GM21367 (cell line): ENCODE data around the gene FERMT2.

Experiments
- ATAC-seq: cut with Tn5 transposase; IDR thresholded peaks from one replicate; pipeline ENCODE4 v1.9.1; 2021; ENCODE audit not compliant: unreplicated experiment

Gene FERMT2, protein sequence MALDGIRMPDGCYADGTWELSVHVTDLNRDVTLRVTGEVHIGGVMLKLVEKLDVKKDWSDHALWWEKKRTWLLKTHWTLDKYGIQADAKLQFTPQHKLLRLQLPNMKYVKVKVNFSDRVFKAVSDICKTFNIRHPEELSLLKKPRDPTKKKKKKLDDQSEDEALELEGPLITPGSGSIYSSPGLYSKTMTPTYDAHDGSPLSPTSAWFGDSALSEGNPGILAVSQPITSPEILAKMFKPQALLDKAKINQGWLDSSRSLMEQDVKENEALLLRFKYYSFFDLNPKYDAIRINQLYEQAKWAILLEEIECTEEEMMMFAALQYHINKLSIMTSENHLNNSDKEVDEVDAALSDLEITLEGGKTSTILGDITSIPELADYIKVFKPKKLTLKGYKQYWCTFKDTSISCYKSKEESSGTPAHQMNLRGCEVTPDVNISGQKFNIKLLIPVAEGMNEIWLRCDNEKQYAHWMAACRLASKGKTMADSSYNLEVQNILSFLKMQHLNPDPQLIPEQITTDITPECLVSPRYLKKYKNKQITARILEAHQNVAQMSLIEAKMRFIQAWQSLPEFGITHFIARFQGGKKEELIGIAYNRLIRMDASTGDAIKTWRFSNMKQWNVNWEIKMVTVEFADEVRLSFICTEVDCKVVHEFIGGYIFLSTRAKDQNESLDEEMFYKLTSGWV

DNA sequence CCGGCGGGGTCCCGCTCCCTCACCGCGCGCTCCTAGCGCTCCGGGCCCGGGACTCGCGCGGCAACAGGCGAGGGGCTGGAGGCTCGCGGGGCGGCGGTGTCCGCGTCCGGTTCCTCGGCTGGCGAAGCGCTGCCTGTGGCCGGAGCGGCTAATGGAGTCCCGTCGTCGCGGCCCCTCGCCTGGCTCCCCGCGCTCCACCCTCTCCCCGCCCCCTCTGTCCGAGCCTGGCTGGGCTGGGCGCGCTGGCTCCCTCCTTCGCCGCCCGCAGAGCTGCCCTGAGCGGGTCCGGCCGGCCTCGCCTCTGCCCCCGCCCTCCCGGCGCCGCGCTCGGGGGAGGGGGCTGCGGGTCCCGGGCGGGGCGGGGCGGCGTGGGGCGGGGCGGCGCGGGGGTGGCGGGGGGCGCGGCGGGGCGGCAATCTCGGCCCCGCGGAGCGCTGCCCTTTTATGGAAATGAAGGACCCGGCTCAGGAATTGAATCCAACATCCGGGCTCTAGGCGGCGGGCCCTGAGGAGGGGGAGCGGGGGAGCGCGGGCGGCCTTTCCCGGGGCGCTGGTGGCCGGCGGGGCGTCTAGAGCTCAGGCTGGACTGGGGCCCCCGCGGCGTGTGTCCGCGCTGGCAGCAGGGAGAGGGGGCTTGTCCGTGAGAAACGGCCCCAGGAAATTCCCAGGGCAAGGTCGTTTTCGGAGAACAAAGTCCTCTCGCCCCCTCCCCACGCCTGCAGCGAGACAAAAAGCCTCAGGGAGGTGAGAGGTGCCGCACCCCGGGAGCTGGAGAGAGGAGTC, at the start of gene FERMT2:
Gene FERMT2 (minus strand): TSS at position 153 of the 783 bp plus-strand sequence. CDS start 482 bp downstream, outside the sequence.
- peak; percentile 47 for ATAC-seq

DNA sequence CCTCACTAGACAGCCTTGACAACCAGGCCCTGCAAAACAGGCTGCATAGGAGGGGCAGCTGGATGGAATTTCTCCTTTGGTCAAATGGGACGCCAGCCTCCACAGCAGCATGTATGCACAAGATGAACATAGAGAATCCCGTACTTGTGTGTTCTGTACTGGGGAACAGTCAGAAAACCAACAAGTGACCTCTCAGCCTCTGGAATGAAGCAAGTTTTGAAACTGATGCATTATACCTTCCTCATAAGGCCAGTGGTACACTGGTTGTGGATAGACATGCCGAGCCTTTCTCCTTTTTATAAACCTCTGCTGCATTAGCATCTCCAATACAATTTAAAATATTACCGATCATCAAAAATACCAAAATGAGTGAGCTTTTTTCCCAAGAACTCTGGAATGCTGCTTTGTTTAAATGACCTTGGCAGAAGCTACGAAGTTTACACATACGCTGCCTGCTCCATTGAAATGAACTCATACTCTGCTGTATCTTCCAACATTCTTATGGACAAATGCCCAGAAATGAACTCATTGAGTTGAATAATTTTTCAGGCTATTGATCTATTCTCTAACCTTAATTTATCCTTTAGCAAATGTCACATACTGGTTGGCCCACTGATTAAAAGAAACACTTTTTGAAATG, 47.6 kb upstream of the FERMT2 start:
- no peak for ATAC-seq

DNA sequence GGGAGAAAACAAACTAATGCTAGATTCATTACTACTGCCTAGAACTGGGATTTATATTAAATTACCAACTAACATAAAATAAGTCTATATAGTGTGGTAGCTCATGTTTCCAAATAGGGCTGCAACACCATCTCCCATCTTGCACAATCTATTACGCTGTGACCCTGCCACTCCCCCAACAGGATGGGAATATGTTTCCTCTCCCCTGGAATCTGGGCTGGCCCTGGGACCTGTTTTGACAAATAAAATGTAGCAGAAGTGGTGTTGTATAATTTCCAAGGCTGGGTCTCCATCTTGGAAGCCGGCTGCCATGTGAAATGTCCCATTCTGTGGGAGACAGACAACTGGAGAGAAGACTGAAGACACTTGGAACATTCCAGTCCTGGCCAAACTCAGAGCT, 45.6 kb upstream of the FERMT2 start:
- ATAC-seq, result no peak

DNA sequence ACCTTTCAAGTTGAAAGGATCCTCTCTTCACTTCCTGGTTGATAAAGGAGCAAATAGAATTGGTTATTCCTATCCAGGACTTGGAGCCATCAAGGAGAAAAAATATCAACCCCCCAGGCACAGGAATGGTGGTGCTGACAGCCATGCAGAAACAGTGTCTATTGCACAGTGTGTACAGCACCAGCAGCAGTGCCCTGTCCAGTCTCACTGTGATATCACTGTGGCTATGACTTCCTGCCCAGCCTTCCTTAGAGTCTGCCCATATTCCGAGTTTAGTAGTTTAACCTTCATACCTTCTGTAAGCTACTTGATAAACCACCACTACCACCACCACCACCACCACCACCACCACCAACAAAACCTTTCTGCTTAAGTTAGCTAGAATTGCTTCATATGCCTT, 45.1 kb upstream of the FERMT2 start:
- ATAC-seq, result no peak

DNA sequence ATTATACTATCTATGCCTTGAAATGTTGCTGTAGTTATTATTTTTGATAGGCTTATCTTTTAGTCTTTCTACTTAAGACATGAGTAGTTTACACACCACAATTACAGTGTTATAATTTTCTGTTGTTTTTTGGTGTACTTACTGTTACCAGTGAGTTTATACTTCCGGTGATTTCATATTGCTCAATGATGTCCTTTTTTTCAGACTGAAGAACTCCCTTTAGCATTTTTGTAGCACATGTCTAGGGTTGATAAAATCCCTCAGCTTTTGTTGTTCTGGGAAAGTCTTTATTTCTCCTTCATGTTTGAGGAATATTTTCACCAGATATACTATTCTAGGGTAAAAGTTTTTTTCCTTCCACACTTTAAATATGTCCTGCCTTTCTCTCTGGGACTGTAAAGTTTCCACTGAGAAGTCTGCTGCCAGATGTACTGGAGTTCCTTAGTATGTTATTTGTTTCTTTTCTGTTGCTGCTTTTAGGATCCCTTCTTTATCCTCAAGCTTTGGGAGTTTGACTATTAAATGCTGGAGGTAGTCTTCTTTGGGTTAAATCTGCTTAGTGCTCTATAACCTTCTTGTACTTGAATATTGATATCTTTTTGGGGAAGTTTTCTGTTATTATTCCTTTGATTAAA, 41.5 kb upstream of the FERMT2 start:
- no peak for ATAC-seq

DNA sequence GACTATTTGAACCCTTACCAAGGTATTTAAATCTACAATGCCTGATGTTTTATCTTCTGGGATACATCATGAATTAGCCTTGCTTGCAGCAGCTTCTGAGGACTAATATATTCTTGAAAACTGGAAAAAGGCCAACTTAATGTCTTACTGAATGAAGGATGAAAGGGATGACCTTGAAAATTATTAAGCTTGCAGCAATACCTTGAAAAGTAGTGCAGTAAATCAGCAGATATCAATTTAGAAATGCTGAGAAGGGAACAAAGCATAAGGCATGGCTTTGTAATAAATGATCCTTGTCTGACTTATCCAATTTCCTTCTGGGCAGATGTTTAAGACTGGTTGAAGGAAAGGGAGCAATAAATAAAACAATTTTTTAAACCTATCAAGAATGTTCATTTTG, 37.3 kb upstream of the FERMT2 start:
- no peak for ATAC-seq

DNA sequence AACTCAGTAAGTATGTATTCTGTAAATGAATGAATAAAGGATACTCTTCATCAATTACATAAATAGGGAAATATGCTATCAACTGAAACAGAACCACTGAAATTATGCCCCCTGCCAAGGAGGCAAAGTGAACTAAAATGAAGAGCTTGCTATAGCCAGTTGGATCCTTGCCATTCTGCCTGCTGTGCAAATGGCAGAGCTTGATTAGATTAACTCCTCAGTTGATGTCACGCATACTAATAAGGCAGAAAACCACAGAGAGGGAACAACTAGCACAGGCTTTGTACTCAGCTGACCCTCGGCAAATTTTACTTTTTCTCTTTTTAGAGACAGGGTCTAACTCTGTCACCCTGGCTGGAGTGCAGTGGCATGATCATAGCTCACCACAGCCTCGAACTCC, 36.7 kb upstream of the FERMT2 start:
- no peak for ATAC-seq

DNA sequence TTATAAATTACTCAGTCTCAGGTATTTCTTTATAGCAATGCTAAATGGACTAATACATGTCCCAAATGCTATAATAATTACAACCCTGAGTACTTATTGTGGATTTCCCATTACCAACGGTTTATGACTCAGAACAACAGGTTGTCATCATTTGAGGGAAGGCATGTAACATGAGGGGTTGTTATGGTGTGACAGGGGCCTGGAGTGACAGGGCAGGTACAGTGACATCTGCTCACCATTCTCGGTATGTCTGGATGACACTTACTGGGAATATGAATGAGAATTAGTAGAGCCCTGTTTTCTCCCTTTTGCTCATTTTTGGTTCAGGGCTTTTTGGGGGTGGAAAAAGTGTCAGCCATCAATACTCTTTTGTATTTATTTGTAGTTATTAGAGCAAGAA, 36.2 kb upstream of the FERMT2 start:
- no peak for ATAC-seq

DNA sequence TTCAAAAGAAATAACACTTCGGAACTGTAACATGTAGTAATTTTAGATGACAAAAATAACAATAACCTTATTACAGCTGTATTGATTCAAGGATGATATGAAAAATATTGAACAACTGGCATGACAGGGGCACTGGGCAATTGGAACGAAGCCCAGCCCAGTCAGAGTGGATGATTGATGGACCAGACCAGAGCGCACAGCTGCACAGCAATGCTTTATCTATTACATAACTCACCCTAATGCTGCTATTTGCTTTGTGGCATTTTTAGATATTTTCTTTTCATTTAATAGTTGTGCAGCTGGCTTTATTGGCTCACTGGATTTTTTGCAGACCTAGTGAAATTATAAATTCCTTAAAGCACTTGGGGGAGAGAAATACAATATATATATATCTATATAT, 26.9 kb upstream of the FERMT2 start:
- ATAC-seq, result no peak

DNA sequence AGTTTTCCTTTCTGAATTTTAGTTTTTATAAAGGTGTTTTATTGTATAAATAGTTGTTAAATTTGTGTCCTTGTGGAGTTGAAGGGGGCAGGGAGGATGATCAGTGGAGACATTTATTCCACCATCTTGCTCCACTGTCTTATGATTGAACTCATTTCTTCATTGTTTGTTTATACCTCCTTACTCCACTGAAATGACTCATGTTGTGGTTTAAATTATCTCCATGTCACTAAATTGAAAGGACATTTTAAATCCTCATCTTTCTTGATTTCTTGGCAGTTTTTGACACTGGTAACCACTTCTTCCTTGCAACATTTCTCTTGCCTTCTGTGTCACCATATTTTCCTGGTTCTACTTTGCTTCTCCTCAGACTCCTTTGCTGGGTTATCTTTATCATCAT, 23.6 kb upstream of the FERMT2 start:
- ATAC-seq, result no peak

DNA sequence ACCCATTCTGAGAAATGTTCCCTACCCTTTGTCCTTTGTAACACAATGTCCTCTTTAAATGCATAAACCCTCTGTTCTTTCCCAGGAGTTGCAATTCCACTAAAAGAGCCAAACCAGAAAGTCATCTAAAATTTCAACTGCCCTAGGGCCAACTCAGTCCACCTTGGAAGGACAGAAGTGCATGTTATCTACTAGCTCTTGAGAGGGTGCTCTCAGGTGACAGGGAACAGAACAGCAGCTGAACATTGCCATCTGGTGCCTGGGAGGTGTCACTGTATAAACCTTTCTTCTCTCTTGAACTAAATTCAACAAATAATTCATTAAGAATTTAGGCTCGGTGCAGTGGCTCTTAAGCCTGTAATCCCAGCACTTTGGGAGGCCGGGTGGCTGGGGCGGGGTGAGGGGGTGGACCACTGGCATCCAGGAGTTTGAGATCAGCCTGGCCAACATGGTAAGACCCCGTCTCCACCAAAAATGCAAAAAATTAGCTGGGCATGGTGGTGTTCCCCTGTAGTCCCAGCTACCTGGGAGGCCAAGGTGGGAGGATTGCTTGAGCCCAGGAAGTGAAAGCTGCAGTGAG, 10.3 kb upstream of the FERMT2 start:
- peak; percentile 57 for ATAC-seq

DNA sequence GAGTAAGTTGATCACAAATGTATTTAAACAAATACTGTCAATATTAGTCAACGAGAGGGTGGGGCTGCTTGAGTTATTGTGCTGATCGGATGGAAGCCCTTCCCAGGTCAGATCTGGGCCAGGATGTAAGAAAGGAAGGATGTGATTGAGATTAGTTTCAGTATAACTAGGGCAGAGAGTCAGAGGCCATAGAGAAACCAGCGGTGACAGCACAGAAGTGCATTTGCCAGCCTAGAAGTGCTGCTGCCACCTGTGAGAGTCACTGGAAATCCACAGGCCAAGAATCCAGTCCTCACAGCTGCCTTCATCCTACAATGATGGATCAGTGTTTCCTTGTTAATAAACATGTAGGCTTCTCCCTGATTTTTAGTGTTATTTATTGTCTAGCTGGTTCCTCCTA, 9.8 kb upstream of the FERMT2 start:
- no peak for ATAC-seq

DNA sequence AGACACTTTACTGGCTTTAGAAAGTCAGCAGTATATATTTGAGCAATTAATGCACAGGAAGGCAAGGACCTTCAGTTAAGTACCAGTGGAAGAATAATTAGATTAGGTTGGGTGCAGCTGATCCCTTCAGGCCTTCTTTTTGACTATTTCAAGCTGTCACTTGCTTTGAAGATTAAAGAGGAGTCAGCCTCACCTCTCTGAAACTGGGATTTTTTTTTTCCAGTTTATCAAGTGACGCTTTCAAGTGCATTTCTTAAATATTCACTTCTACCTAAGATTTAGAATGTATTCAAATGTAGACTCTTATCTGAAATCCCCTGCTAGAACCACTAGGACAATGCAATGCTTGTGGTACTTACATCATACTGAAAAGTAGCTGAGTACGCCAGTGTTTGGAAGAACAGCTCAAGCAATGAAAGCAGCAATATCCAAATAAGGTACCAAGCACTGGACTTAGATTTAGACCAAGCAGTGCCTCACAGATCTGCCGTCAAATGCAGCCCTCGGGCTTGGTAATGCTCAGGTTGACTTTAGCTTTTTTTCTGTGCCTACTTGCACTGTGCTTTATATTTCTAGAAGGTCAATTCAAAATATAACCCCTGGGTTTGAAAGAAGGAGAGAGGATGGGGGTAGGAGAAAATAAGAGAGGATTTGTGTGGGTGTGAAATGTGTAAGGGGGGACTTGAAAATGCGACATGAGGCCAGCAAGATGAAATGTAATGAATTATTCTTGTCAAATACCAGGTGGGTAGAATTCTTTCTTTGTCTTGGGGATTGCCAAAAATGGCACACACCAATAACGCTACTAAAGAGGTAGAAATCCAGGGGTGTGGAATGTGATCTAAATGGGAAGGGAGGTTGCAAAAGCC, 3.7 kb upstream of the FERMT2 start:
- no peak for ATAC-seq

DNA sequence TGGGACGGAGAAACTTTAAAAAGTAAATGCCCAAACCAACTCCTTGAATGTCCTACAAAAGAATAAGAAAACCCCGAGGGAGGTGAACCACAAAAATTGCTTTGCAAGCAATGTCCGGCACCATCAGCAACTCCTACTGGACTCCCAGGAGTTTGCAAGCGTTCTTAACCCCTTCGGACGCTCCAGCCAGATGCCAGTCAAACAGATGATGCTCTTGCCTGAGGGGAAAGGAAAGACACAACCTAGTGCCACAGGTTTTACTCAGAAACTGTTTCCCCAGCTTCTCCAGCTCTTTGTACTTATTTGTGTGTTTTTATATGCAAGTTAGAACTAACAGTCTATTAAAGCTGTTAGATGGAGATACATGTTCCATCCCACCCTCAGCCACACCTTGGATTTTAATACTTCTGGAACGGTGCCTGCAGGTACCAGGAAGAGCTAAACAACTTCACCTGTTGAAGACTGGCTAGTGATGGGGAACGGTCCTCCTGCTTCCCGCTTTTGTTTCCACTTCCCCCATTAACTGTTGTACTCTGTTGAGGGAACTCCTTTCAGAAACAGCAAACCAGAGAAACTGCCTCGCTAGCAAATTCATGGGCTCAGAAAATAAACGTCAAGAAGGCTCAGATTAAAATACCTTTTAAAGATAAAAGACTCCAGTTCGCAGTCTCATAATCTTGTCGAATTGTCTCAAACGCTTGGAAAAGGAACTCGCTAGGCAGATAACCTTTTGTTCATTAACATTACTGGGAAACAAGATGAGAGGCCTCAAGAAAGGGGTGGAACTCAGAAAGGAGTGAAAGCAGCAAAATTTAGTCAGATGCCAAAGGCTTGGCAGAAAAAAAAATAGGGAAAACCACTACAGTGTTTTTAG, 1.1 kb upstream of the FERMT2 start:
- ATAC-seq, result no peak

DNA sequence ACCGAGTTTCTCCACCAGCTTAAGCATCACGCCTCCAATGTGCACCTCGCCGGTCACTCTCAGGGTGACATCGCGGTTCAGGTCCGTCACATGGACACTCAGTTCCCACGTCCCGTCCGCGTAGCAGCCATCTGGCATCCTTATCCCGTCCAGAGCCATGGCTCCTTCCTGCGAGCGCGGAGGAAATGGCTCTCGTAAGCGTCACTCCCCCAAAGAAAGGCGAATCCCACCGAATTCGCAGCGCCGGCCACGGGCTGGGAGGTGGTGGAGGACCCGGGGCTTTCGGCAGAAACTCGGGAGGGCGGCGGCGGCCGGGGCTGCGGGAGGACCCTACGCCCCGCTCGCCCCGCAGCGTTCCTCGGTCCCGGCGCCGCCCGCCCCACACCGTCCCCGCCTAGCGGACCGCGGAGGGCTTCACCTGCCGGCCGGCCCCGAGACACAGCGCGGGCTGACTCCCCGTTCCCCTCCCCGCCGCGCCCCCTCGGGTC, 396 bp downstream of the FERMT2 start:
- peak; percentile 33 for ATAC-seq

DNA sequence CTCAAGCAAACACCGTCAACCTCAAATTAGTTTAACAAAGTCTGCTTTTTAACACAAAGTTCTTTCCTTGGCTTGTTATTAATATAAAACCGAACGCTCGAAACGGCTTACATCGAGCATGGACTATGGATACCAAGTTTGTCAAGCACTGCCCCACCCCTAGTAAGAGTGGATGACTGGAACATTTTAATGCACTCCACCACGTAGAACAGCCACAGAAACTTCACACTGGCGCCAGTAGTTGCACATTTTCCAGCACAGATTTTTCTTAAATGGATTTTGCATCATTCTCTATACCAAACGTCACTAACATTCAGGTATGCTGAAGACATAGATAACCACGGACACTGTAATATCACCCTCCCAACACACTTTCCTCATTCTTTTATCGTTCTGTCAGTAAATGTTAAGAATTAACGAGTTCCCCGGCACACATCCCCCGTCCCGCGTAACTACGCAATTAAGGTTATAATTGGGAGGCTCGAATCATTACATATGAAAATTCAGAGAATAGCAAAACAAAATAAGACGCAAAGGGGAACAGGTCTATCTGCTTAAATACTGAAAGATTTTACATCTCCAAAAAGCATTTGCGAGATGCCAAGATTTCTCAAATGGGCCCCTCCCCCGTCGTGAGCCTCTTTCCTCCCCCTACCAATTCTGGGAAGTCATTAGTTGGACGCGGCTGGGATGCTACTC, 990 bp downstream of the FERMT2 start:
- no peak for ATAC-seq

DNA sequence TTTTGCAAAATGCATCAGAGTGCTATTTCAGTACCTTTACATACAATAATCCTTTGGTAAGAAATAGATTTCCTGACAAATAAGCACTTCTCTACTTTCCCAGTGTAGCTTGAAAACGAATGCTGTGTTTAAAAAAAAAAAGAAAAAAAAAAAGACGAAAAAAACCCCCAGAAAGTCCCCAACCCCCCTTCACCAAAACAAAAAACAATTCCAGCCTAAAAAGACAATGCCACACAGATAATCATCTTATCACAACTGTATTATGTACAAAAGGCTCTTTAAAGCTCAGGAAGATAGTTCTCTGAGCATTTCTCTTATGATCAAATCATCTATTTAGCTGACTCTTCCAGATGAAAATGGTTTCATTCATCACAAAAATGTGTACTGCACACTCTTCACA, 1.6 kb downstream of the FERMT2 start:
- no peak for ATAC-seq

DNA sequence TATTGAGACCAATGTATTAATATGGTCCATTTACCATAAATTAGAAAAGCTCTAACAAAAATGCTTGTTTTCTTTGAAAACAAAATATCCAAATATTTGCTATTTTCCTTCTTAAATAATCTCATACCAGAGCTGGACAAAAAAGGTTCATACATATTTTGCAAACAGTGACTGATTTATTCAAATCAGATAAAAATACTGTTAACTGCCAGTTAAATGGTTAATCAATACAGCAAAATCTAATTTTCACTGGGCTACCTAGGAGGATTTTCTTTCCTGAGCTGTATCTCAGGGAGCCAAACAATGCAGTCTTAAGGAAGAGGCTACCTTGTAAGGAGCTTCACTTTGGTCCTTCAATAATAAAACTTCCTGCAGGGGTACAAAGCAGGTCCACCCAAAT, 2.0 kb downstream of the FERMT2 start:
- no peak for ATAC-seq
